HEK293 (cell line): ENCODE data around the gene PLEKHO2.

Experiments used
- ATF2 ChIP-seq: fragments of 450-650 bp; formaldehyde crosslinking; IDR thresholded peaks from 2 replicates; pipeline ENCODE4 v1.5.1; 2016; ENCODE audit warnings: missing biosample characterization, missing genetic modification characterization, low read depth
- CTCF ChIP-seq: fragments of 450-650 bp; formaldehyde crosslinking; IDR thresholded peaks from 2 replicates; pipeline ENCODE4 v1.5.1; 2016; ENCODE audit warnings: missing biosample characterization, missing genetic modification characterization

GRCh38 chr15:64901141-64901540, 59.4 kb downstream of the PLEKHO2 start:
- TF ChIP-seq CTCF (tag by site-specific recombination) (no peak), ATF2 (tag by site-specific recombination) (no peak)
